Stimulated activated naive B cell treated with anti-CD40 and anti-IgM and Interleukin-4, amounts not matched to agents 10 μg/mL and 1 μg/mL and 100 μg/mL, for 72 hours (primary cell): ENCODE data around the gene KHDRBS2.

ENCODE experiments used
- ATAC-seq, 2 donors: fragments of 150-1000 bp; cut with Tn5 transposase; replicated peaks; 2 replicates each; pipeline ENCODE4 v1.10.0; 2021; ENCODE audit warnings: moderate library complexity in 1 of 2
- DNase-seq: peaks from one replicate; pipeline ENCODE4 v3.0.0; 2021
- H3K27ac Mint-ChIP-seq: one replicate; pipeline ENCODE4 v1.8.0; 2022; ENCODE audit warnings: mild to moderate bottlenecking, mixed read lengths
- H3K27me3 Mint-ChIP-seq, 2 donors: one replicate each; pipeline ENCODE4 v1.8.0; 2022; ENCODE audit warnings: mixed read lengths in 2 of 2
- H3K36me3 Mint-ChIP-seq, 2 donors: one replicate each; pipeline ENCODE4 v1.8.0; 2022; ENCODE audit warnings: mixed read lengths in 2 of 2, mild to moderate bottlenecking in 1 of 2
- H3K4me1 Mint-ChIP-seq, 2 donors: one replicate each; pipeline ENCODE4 v1.8.0; 2022; ENCODE audit warnings: mixed read lengths in 2 of 2, mild to moderate bottlenecking in 1 of 2
- H3K4me3 Mint-ChIP-seq, 2 donors: one replicate each; pipeline ENCODE4 v1.8.0; 2022; ENCODE audit warnings: mild to moderate bottlenecking in 2 of 2, mixed read lengths in 2 of 2, moderate library complexity in 1 of 2
- H3K9me3 Mint-ChIP-seq, 2 donors: one replicate each; pipeline ENCODE4 v1.8.0; 2022; ENCODE audit warnings: mixed read lengths in 2 of 2, mild to moderate bottlenecking in 1 of 2

Gene KHDRBS2

DNA sequence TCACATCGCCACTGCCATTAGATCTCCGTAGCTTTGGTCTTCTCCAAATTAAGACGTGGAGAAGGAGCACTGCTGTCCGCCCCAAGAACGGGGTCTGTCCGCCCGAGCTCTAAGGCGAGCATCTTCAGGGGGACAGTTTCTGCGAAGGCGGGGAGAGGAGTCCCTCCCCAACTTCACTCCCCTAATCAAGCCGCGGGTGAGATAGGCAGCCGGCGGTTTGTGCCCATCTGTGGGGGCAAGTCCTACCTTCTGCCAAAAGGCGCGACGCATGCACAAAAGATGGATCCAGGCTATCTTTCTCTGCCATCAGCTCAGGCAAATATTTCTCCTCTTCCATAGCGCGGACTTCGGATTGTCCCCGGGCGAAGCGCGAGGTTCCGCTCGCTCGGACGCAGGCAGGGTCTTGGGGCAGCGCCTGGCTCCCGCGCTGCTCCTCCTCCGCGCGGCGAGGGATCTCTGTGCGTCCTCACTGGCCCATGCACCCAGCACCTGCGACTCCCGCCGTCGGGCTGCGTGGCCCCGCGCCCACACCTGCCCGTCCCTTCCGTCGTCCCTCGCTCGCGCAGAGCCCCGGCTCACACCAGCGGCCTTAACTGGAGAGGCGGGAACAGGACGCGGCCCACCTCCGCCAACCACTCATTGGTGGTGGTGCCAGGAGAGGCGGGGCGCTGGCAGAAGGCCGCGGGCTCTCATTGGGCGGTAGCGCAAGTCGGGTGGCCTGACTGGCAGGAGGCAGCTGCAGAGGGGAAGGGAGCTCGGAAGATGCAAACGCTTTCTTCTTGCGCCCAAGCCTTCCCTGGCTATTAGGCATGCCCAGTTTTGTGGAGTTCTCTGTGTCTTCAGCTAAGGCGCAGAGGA, at the start of gene KHDRBS2:
Gene KHDRBS2 (minus strand): TSS at position 614 of the 858 bp plus-strand sequence.
- Mint-ChIP-seq H3K27me3 (no peaks in the 10 kb centered on the region), H3K9me3 (no peaks in the 10 kb centered on the region), H3K4me1 (peaks cover 15 to 17% of the 10 kb centered on the region in 2 donors), H3K36me3 (no peaks in the 10 kb centered on the region), H3K4me3 (peak within 1 kb of the TSS; percentile 92 to 100), H3K27ac (peak within 1 kb of the TSS; percentile 93)
- ATAC-seq (peak; percentile 99 to 100), DNase-seq (peak; percentile 95)

DNA sequence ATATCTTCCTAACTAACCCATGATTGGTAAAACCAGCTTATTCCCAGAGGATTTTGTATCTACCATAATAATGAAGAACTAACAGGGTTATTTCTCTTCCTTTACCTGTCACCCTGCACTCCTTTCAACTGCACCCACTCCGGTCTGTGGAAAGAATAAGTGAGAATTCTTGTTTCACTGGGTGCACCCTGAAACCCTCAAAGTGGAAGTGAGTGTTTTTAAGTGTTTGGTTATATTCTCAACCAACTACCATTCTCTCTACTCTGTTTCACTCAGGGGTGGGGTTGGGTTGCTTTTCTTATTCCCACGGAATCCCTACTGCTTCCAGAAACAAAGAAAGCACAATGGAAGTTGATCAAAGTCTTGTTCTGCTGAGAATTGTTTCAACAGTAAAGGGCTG, 42.6 kb upstream of the KHDRBS2 start:
- H3K4me1 Mint-ChIP-seq = peaks cover 6 to 24% of the 10 kb centered on the region in 2 donors
- peaks cover 4% of the 10 kb centered on the region in 2 donors for H3K9me3 Mint-ChIP-seq
- H3K4me3 Mint-ChIP-seq = no peak overlapping the region
- no peak overlapping the region for H3K27ac Mint-ChIP-seq
- ATAC-seq = no peak
- H3K27me3 Mint-ChIP-seq = no peaks in the 10 kb centered on the region
- no peak for DNase-seq
- no peaks in the 10 kb centered on the region for H3K36me3 Mint-ChIP-seq

DNA sequence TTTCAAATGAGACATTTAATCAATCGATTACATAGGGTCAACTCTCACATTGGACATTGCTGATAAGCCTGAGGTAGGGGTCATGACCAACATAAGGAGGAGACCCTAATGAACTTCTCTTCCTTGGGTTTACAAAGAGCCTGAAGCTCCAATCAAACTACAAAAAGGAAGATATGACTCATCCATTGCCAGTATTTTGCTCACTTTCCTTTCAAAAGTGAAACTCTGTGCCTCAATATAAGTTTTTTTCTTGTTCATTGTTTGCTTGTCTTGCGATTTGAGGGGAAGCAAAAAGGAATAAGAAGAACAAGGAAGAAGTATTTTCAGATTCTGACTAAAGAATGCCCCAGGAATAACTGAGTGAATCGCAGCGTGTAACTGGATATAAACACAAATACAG, 38.8 kb upstream of the KHDRBS2 start:
- DNase-seq (no peak), ATAC-seq (no peak)
- Mint-ChIP-seq H3K4me3 (no peak overlapping the region), H3K4me1 (peaks cover 6 to 24% of the 10 kb centered on the region in 2 donors), H3K27me3 (no peaks in the 10 kb centered on the region), H3K27ac (no peak overlapping the region), H3K36me3 (no peaks in the 10 kb centered on the region), H3K9me3 (peaks cover 0 to 2% of the 10 kb centered on the region in 2 donors)

DNA sequence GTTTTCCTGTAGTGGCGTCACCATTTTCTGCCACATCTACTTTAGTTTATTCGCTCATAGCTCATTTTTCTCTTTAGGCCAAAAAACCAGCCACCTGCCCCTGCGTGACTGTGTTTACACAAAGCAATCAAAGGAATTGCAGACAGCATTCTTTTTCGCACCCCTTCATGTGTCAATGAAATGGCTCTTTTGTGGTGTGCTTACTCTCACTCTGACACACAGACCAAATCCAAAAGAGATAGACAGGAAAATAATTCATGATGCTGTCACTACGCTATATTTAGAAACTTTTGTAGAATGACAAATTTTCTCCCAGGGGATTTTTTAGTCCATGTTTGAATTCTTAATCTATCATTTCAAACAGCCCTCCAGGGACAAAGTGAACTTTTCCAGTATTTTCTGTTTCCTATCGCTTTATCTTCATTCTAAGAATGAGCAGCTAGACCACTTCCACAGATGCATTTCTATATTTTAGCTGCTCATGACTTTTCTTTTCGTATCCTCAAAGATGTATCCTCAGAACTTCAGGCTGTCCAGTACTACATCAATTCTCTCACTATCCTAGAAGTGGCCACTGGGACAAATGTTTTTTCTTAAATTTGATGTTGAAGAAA, 37.9 kb upstream of the KHDRBS2 start:
- DNase-seq (no peak), ATAC-seq (no peak)
- H3K4me3 Mint-ChIP-seq = no peak overlapping the region
- H3K27me3 Mint-ChIP-seq = no peaks in the 10 kb centered on the region
- H3K4me1 Mint-ChIP-seq = peaks cover 6 to 21% of the 10 kb centered on the region in 2 donors
- H3K27ac Mint-ChIP-seq = no peak overlapping the region
- peaks cover 0 to 2% of the 10 kb centered on the region in 2 donors for H3K9me3 Mint-ChIP-seq
- no peaks in the 10 kb centered on the region for H3K36me3 Mint-ChIP-seq

DNA sequence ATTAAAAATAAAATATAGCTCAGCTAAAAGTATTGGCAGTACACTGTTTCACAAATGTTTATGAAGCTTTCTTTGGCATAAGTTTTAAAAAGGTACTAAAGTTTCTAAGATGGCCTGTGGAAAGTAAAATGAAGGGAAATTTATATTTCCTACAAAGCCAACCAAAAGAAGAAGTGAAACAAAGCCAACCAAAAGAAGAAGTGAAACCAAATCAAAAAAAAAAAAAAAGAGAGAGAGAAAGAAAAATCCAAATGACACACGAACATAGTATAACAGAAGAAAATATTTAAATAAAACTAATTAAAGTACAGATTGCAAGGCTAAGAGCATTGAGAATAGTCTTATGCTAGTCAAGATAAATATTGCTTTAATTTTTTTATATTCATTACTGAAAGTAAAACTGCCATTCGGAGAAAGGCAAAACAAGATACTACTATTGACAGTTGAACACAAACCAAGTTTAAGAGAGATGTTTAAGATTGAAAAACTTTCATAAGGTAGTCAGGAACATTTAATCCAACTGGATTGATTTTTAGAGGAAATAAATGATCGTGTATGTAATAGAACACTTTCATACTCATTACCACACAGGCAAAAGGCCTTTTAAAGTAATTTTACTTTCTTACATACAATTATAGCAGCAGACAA, 12.8 kb upstream of the KHDRBS2 start:
- H3K27ac Mint-ChIP-seq = peak overlapping the region; percentile 48

DNA sequence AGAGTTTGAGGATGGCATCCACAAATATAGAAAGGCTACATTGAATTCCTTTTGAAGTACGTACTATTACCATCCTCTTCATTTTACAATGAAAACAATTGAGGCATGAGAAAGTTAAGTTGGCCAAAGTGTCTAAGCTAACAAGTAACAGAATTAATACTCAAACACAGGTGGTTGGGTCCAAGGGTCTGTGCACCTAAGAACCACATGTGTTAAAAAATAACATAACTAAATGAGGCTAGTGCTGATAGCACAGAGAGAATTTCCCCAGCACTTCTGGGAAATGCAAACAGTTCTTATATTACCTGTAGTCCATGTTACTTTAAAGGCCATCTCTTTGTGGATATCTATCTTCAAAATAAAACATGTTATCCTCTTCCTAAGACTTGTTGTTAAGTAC, 10.5 kb upstream of the KHDRBS2 start:
- ATAC-seq (no peak), DNase-seq (no peak)
- H3K27ac Mint-ChIP-seq = no peak overlapping the region
- peaks cover 8 to 9% of the 10 kb centered on the region in 2 donors for H3K36me3 Mint-ChIP-seq
- no peaks in the 10 kb centered on the region for H3K27me3 Mint-ChIP-seq
- H3K4me3 Mint-ChIP-seq = no peak overlapping the region
- peaks cover 11 to 13% of the 10 kb centered on the region in 2 donors for H3K9me3 Mint-ChIP-seq
- H3K4me1 Mint-ChIP-seq = peaks cover 9% of the 10 kb centered on the region in 2 donors

More for the DNA sequence above, 12.8 kb upstream of the KHDRBS2 start:
- ATAC-seq (peak; percentile 83 to 85), DNase-seq (no peak)
- H3K4me3 Mint-ChIP-seq = peak overlapping the region; percentile 33 to 34
- H3K4me1 Mint-ChIP-seq = peaks cover 9% of the 10 kb centered on the region in 2 donors
- no peaks in the 10 kb centered on the region for H3K27me3 Mint-ChIP-seq
- peaks cover 8 to 9% of the 10 kb centered on the region in 2 donors for H3K36me3 Mint-ChIP-seq
- H3K9me3 Mint-ChIP-seq = peaks cover 11 to 13% of the 10 kb centered on the region in 2 donors

DNA sequence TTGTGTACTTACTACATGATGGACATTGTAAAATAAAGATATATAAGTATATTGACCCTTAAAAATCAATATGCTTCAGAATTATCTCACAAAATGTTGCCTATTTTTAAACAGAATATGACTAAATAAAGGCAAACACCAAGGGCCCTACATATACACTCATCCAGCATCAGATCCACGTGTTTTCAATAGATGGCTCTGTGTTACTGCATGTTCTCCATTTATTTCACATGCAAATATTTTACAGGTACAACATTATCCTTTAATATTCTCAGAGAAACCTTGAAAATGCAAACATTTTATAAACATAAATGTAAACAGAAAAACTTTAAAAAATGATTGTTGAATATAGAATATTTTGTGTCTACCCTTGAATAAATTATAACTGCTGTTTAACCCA, 2.9 kb upstream of the KHDRBS2 start:
- ATAC-seq (no peak), DNase-seq (no peak)
- no peaks in the 10 kb centered on the region for H3K36me3 Mint-ChIP-seq
- no peaks in the 10 kb centered on the region for H3K9me3 Mint-ChIP-seq
- H3K27ac Mint-ChIP-seq = no peak overlapping the region
- no peaks in the 10 kb centered on the region for H3K27me3 Mint-ChIP-seq
- peaks cover 1 to 9% of the 10 kb centered on the region in 2 donors for H3K4me1 Mint-ChIP-seq
- H3K4me3 Mint-ChIP-seq = no peak overlapping the region

DNA sequence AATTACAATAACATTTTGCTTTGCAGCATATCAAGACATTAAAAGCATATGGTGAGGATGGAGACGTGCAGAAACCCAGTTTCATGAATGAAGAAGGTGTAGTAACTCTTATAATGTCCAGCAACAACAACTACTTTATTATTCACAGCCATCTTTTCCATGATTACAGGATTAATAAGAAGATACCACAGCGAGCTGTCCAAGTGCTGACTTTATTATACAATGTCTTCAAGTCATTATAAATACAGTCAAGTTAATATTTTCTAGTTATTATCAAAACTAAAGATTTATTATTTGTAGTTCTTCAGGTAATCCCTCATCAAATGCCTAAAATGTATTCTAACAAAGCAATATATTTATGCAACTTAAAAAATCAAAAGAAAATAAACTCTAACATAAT, 2.5 kb upstream of the KHDRBS2 start:
- Mint-ChIP-seq H3K27me3 (no peaks in the 10 kb centered on the region), H3K4me1 (peaks cover 5 to 11% of the 10 kb centered on the region in 2 donors), H3K27ac (no peak overlapping the region), H3K36me3 (no peaks in the 10 kb centered on the region), H3K9me3 (no peaks in the 10 kb centered on the region), H3K4me3 (no peak overlapping the region)
- DNase-seq = no peak
- no peak for ATAC-seq

DNA sequence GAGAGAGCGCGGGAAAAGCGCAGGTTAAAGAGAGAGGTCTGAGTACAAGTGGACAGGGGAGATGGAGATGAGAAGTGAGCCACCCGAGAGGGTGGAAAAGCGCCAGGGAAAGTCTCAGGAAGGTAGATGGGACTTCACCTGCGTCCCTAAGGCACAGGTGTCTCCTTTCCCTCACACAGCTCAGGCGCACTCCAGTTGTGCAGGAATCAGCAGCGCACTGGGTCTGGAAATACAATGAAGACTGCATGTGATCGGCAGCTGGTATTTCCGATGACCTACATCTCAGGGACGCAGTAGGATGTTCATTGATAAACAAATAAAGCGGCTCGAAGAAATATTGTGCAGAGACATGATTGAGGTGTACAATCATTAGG, 432 bp upstream of the KHDRBS2 start:
- Mint-ChIP-seq H3K27me3 (no peaks in the 10 kb centered on the region), H3K27ac (peak overlapping the region; percentile 93), H3K36me3 (no peaks in the 10 kb centered on the region), H3K4me1 (peaks cover 15 to 17% of the 10 kb centered on the region in 2 donors), H3K4me3 (peak overlapping the region; percentile 92 to 100), H3K9me3 (no peaks in the 10 kb centered on the region)
- no peak for DNase-seq
- peak in 1 of 2 donors; percentile 11 for ATAC-seq

DNA sequence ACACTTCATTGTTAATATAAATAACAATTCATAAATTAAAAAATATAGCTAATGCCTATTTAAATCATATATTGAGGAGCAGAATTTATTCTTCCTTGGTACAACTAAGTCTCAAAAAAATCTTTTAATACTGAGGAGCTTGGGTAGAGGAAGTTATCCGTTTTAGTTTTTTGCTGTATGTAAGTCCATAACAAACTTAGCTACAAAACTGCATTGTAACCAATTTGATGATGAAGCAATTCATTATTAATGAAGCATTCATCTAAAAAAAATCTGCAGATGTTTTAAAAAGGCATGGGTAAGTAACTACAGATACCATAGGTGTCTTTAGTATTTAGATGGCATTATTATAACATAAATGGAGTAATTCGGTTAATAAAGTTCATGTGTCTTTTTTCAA, 1.3 kb downstream of the KHDRBS2 start:
- Mint-ChIP-seq H3K36me3 (no peaks in the 10 kb centered on the region), H3K27me3 (no peaks in the 10 kb centered on the region), H3K27ac (no peak overlapping the region), H3K4me1 (peaks cover 15 to 17% of the 10 kb centered on the region in 2 donors), H3K9me3 (no peaks in the 10 kb centered on the region), H3K4me3 (peak overlapping the region; percentile 92 to 100)
- DNase-seq = no peak
- ATAC-seq = no peak

DNA sequence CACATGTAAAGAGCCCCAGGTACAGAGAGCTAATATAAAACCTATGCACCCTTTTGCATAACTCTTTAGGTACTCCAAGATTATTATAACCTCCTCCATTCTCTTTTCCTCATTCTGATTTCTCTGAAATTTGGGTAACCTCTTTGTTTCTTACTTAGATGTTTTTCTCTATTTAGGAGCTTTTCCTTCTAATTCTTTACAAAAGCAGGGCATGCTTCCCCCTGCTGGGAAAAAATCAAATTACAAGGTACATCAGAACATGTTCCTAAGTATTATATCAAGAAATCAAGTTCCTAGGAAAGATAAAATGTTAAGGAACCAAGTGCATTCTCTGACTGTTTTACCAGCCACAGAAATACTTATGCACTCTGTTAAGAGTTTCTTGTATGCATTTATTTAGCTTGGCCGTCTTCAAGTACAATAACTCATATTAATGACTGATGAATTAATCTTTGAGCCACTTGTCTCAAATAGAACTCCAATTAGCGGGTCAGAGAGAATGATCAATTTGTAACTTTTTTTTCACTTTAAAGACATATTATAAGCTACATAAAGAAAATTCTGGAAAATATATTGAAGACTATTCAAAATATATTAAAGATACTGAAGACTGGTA, 2.1 kb downstream of the KHDRBS2 start:
- no peaks in the 10 kb centered on the region for H3K36me3 Mint-ChIP-seq
- no peaks in the 10 kb centered on the region for H3K9me3 Mint-ChIP-seq
- no peaks in the 10 kb centered on the region for H3K27me3 Mint-ChIP-seq
- no peak for ATAC-seq
- H3K4me3 Mint-ChIP-seq = peak overlapping the region in 1 of 2 donors; percentile 25
- DNase-seq = peak; percentile 6
- H3K4me1 Mint-ChIP-seq = peaks cover 15 to 17% of the 10 kb centered on the region in 2 donors
- H3K27ac Mint-ChIP-seq = no peak overlapping the region

DNA sequence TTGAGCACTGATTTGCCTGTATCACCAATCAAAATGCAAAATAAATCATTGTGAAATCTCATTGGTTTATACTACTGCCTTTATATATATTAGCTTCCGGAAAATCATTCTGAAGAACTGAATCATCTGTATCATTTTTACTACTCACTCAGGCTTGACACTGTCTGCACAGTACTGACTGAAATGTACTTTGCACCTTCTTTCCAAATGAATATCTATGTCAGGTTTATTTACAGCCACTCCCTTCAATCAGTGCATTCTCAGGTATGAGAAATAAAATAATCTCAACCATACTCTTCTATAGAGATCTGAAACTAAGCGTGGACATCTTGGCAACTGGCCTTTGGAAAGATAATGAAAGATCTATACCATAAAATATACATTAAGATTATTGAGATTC, 2.7 kb downstream of the KHDRBS2 start:
- Mint-ChIP-seq H3K4me3 (peak overlapping the region; percentile 14 to 46), H3K9me3 (no peaks in the 10 kb centered on the region), H3K4me1 (peaks cover 15 to 17% of the 10 kb centered on the region in 2 donors), H3K36me3 (no peaks in the 10 kb centered on the region), H3K27me3 (no peaks in the 10 kb centered on the region), H3K27ac (no peak overlapping the region)
- no peak for ATAC-seq
- DNase-seq = no peak

DNA sequence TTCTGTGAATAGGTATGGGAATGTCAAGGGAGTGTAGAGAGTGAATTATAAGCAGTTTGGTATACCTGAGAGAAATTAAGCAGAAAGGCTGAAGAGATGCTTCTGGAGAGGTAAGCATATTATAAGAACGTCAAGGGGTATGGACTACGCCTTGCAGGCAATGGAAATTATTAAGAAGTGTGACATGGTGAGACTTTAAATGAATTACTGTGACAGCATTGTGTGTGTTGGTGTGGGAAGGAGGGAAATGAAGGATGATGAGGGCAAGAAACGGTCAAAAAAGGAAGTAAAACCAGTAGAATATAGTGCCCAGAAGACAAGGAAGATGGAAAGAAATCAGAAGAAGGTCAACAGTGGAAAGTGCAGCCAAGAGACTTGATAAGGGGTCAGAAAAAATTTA, 5.9 kb downstream of the KHDRBS2 start:
- H3K9me3 Mint-ChIP-seq = no peaks in the 10 kb centered on the region
- ATAC-seq (peak; percentile 73 to 84), DNase-seq (no peak)
- H3K4me1 Mint-ChIP-seq = peaks cover 11 to 15% of the 10 kb centered on the region in 2 donors
- H3K27me3 Mint-ChIP-seq = no peaks in the 10 kb centered on the region
- no peaks in the 10 kb centered on the region for H3K36me3 Mint-ChIP-seq
- no peak overlapping the region for H3K27ac Mint-ChIP-seq
- H3K4me3 Mint-ChIP-seq = no peak overlapping the region

DNA sequence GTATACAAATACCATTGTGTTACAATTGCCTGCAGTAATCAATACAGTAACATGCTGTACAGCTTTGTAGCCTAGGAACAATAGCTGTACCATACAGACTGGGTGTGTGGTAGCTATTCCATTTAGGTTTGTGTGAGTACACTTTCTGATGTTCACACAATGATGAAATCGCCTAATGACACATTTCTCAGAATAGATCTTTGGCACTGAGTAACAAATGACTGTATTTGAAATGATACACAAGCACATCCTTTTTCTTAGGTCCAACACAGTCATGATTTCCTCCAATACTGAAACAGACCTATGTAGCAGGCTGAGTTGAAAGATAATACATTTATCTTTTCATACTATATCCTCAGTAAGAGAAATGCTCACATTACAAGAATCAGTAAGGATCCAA, 13.9 kb downstream of the KHDRBS2 start:
- Mint-ChIP-seq H3K9me3 (no peaks in the 10 kb centered on the region), H3K4me1 (peaks cover 3 to 9% of the 10 kb centered on the region in 2 donors), H3K27me3 (no peaks in the 10 kb centered on the region), H3K36me3 (no peaks in the 10 kb centered on the region), H3K27ac (no peak overlapping the region), H3K4me3 (no peak overlapping the region)
- ATAC-seq (peak; percentile 58 to 64), DNase-seq (no peak)
